ENCODE results near the gene KCNJ1. TPM values are rescaled to one million over a fixed set of nuclear protein-coding genes. Genes with fewer than 3 reads are reported as not detected.

KCNJ1 gene
- total RNA-seq, 4 donors from 2014 or later = 0.11 to 0.81 TPM; not detected in 2

- H3K4me3 ChIP-seq (replicated peaks in 1 of 3) = no peak overlapping the region
- WGBS, 2 donors = 69 to 75% methylated on average over 29 of the region's 29 CpGs
- H3K36me3 ChIP-seq = no peaks in the 10 kb centered on the region
- intact Hi-C loops (cut with DNase I) = no loop called here
- peaks cover 4 to 8% of the 10 kb centered on the region in 2 donors for H3K4me1 ChIP-seq
- no peaks in the 10 kb centered on the region for H3K27me3 ChIP-seq
- TF ChIP-seq POLR2A (IDR thresholded peaks at IDR 0.05) = no peak
- TF ChIP-seq, protein P1, sequence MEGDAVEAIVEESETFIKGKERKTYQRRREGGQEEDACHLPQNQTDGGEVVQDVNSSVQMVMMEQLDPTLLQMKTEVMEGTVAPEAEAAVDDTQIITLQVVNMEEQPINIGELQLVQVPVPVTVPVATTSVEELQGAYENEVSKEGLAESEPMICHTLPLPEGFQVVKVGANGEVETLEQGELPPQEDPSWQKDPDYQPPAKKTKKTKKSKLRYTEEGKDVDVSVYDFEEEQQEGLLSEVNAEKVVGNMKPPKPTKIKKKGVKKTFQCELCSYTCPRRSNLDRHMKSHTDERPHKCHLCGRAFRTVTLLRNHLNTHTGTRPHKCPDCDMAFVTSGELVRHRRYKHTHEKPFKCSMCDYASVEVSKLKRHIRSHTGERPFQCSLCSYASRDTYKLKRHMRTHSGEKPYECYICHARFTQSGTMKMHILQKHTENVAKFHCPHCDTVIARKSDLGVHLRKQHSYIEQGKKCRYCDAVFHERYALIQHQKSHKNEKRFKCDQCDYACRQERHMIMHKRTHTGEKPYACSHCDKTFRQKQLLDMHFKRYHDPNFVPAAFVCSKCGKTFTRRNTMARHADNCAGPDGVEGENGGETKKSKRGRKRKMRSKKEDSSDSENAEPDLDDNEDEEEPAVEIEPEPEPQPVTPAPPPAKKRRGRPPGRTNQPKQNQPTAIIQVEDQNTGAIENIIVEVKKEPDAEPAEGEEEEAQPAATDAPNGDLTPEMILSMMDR (IDR thresholded peaks at IDR 0.05) = no peak
- no peak overlapping the region for H3K27ac ChIP-seq
- H3K9me3 ChIP-seq = no peaks in the 10 kb centered on the region
- DNase-seq = no peak
Observed at GRCh38 chr11:128901653-128902514, 34.8 kb upstream of the KCNJ1 start.

GRCh38 chr11:128900468-128900867 lies 33.4 kb upstream of the KCNJ1 start:
- no peak overlapping the region for H3K4me3 ChIP-seq (replicated peaks in 1 of 3)
- peaks cover 0 to 8% of the 10 kb centered on the region in 2 donors for H3K4me1 ChIP-seq
- no peaks in the 10 kb centered on the region for H3K36me3 ChIP-seq
- no peak overlapping the region for H3K27ac ChIP-seq
- no peak for DNase-seq
- 72 to 84% methylated on average over 4 of the region's 4 CpGs for WGBS, 2 donors
- no peaks in the 10 kb centered on the region for H3K9me3 ChIP-seq
- TF ChIP-seq, protein P1 (IDR thresholded peaks at IDR 0.05) = no peak
- TF ChIP-seq POLR2A (IDR thresholded peaks at IDR 0.05) = no peak
- intact Hi-C loops (cut with DNase I) = no loop called here
- no peaks in the 10 kb centered on the region for H3K27me3 ChIP-seq

GRCh38 chr11:128898580-128899344 lies 31.7 kb upstream of the KCNJ1 start:
- Histone ChIP-seq H3K27me3 (no peaks in the 10 kb centered on the region), H3K36me3 (no peaks in the 10 kb centered on the region), H3K4me1 (peaks cover 4 to 15% of the 10 kb centered on the region in 2 donors), H3K27ac (no peak overlapping the region), H3K4me3 (replicated peaks in 1 of 3) (no peak overlapping the region), H3K9me3 (no peaks in the 10 kb centered on the region)
- no peak for DNase-seq
- intact Hi-C loops (cut with DNase I) = no loop called here
- TF ChIP-seq, protein P1 (IDR thresholded peaks at IDR 0.05) = no peak
- TF ChIP-seq POLR2A (IDR thresholded peaks at IDR 0.05) = no peak
- 92 to 93% methylated on average over 13 of the region's 13 CpGs for WGBS, 2 donors

- TF ChIP-seq, protein P1 (IDR thresholded peaks at IDR 0.05) = no peak
- no peak for TF ChIP-seq POLR2A (IDR thresholded peaks at IDR 0.05)
- Histone ChIP-seq H3K4me1 (peaks cover 4 to 21% of the 10 kb centered on the region in 2 donors), H3K27ac (no peak overlapping the region), H3K27me3 (no peaks in the 10 kb centered on the region), H3K4me3 (replicated peaks in 1 of 3) (no peak overlapping the region), H3K36me3 (no peaks in the 10 kb centered on the region), H3K9me3 (no peaks in the 10 kb centered on the region)
- intact Hi-C loops (cut with DNase I) = no loop called here
- DNase-seq = no peak
- WGBS, 2 donors = 82 to 93% methylated on average over 1 of the region's 1 CpG
Observed at GRCh38 chr11:128897826-128898225, 30.7 kb upstream of the KCNJ1 start.

DNA sequence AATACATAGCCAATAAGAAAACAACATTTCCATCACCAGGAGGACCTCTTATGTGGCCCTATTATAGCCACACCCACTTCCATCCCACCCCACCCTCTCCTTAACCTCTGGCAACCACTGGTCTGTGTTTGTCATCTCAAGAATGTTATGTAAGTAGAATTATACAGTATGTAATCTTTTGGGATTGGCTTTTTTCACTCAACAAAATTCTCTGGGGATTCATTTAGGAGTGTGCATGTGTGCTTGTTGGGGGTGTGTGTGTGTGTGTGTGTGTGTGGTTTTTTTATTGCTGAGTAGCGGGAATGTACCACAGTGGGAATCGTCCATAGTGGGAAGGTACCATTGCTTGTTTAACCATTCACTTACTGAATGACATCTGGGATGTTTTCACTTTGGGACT lies 29.3 kb upstream of the KCNJ1 start:
- Histone ChIP-seq H3K27me3 (no peaks in the 10 kb centered on the region), H3K4me1 (peaks cover 8 to 27% of the 10 kb centered on the region in 2 donors), H3K27ac (no peak overlapping the region), H3K36me3 (no peaks in the 10 kb centered on the region), H3K4me3 (replicated peaks in 1 of 3) (no peak overlapping the region), H3K9me3 (no peaks in the 10 kb centered on the region)
- 57 to 71% methylated on average over 2 of the region's 2 CpGs for WGBS, 2 donors
- DNase-seq = no peak
- intact Hi-C loops (cut with DNase I) = no loop called here
- TF ChIP-seq POLR2A (IDR thresholded peaks at IDR 0.05) = no peak
- TF ChIP-seq, protein P1 (IDR thresholded peaks at IDR 0.05) = no peak
